Liver (tissue), 9 donors: ENCODE measurements around the gene HSD17B12. TPM values are rescaled to one million over a fixed set of nuclear protein-coding genes. Genes with fewer than 3 reads are reported as not detected.
A peak's percentile ranks its signal among the peaks of the same experiment; 100 is the strongest.

ENCODE experiments used
- DNase-seq: peaks from one replicate; pipeline ENCODE4 v3.0.0-alpha.2; 2017; ENCODE audit warnings: low spot score
- H3K27ac ChIP-seq, 2 donors: one replicate each; pipeline ENCODE4 v1.7.0; 2013; ENCODE audit warnings: inconsistent platforms in 2 of 2, low read length in 2 of 2, control low read depth in 1 of 2, low read depth in 1 of 2, mild to moderate bottlenecking in 1 of 2
- H3K27me3 ChIP-seq, 4 donors: one replicate each; pipeline versions ENCODE4 v1.6.1 to v1.7.0; 2013; ENCODE audit warnings: low read length in 3 of 4, inconsistent platforms in 1 of 4, mild to moderate bottlenecking in 1 of 4, moderate library complexity in 1 of 4; ENCODE audit not compliant: control insufficient read depth in 4 of 4, insufficient read depth in 4 of 4
- H3K36me3 ChIP-seq, 4 donors: one replicate each; pipeline versions ENCODE4 v1.6.1 to v1.7.0; 2013; ENCODE audit warnings: low read length in 3 of 4, mild to moderate bottlenecking in 3 of 4, low read depth in 1 of 4, moderate library complexity in 1 of 4; ENCODE audit not compliant: control insufficient read depth in 4 of 4, insufficient read depth in 3 of 4
- H3K4me1 ChIP-seq, 4 donors: one replicate each; pipeline versions ENCODE4 v1.6.1 to v1.7.0; 2013; ENCODE audit warnings: low read length in 3 of 4, mild to moderate bottlenecking in 3 of 4, moderate library complexity in 1 of 4; ENCODE audit not compliant: control insufficient read depth in 4 of 4, insufficient read depth in 4 of 4
- H3K4me3 ChIP-seq, 3 donors: one replicate each; pipeline versions ENCODE4 v1.6.1 to v1.7.0; 2013; ENCODE audit warnings: low read length in 3 of 3, control low read depth in 1 of 3, low read depth in 1 of 3, mild to moderate bottlenecking in 1 of 3
- H3K9ac ChIP-seq, 2 donors: one replicate each; pipeline ENCODE4 v1.7.0; 2013; ENCODE audit warnings: low read length in 2 of 2, mild to moderate bottlenecking in 2 of 2, moderate library complexity in 2 of 2, control low read depth in 1 of 2, low read depth in 1 of 2
- H3K9me3 ChIP-seq, 4 donors: one replicate each; pipeline versions ENCODE4 v1.6.1 to v1.7.0; 2013; ENCODE audit warnings: low read length in 3 of 4; ENCODE audit not compliant: control insufficient read depth in 4 of 4
- EGR1 ChIP-seq, 2 donors: IDR thresholded peaks; 2 replicates each; pipeline ENCODE4 v1.6.1; 2016 to 2018; ENCODE audit warnings: antibody characterized with exemption in 2 of 2, low read depth in 2 of 2
- FOXA1 ChIP-seq: IDR thresholded peaks from 2 replicates; pipeline ENCODE4 v1.6.1; 2016; ENCODE audit warnings: antibody characterized with exemption
- FOXA2 ChIP-seq: IDR thresholded peaks from 2 replicates; pipeline ENCODE4 v1.6.1; 2016; ENCODE audit warnings: antibody characterized with exemption
- GABPA ChIP-seq, 2 donors: IDR thresholded peaks in 1 of 2; conservative IDR thresholded peaks in 1 of 2; 2 replicates each; pipeline ENCODE4 v1.6.1; 2016; ENCODE audit warnings: antibody characterized with exemption in 2 of 2, mild to moderate bottlenecking in 1 of 2, moderate library complexity in 1 of 2
- HNF4A ChIP-seq, 2 donors: conservative IDR thresholded peaks; 2 replicates each; pipeline ENCODE4 v1.6.1; 2016; ENCODE audit warnings: antibody characterized with exemption in 2 of 2, mild to moderate bottlenecking in 2 of 2
- HNF4G ChIP-seq: IDR thresholded peaks from 2 replicates; pipeline ENCODE4 v1.6.1; 2016; ENCODE audit warnings: antibody characterized with exemption
- JUND ChIP-seq, 2 donors: IDR thresholded peaks; 2 replicates each; pipeline ENCODE4 v1.6.1; 2016; ENCODE audit warnings: antibody characterized with exemption in 2 of 2
- RXRA ChIP-seq, 2 donors: IDR thresholded peaks; 2 replicates each; pipeline ENCODE4 v1.6.1; 2017 to 2018; ENCODE audit warnings: antibody characterized with exemption in 2 of 2, mild to moderate bottlenecking in 1 of 2
- SP1 ChIP-seq: IDR thresholded peaks from 2 replicates; pipeline ENCODE4 v1.6.1; 2018; ENCODE audit warnings: antibody characterized with exemption, mild to moderate bottlenecking
- TAF1 ChIP-seq: conservative IDR thresholded peaks from 2 replicates; pipeline ENCODE4 v1.6.1; 2016; ENCODE audit warnings: antibody characterized with exemption, mild to moderate bottlenecking
- YY1 ChIP-seq: IDR thresholded peaks from 2 replicates; pipeline ENCODE4 v1.6.1; 2016; ENCODE audit warnings: antibody characterized with exemption, mild to moderate bottlenecking
- WGBS: extraction: QIAGEN DNeasy Blood & Tissue Kit; methylation state at CpG from one replicate; pipeline ENCODE4 v1.1.7; 2013; 5-methylcytosine and 5-hydroxymethylcytosine counted together
- polyA plus RNA-seq, 2 donors: library from polyadenylated mRNA; stranded (reverse) in 1 of 2; unstranded in 1 of 2; fragments of 200-250 nt in 1 of 2; fragments of >200 nt in 1 of 2; fragmentation: Nextera tagmentation in 1 of 2; extraction: Ambion mirVana in 1 of 2; gene quantifications; one replicate each; pipeline versions ENCODE4 v1.2.1 to v1.2.3, GENCODE V29; 2013 to 2015
- total RNA-seq, 2 donors: library from RNA; depleted of rRNA; stranded (reverse); fragments of >200 nt; gene quantifications; one replicate each; pipeline ENCODE4 v1.2.3, GENCODE V29; 2014
- TF ChIP-seq, protein P1 (sequence below): IDR thresholded peaks from 2 replicates; pipeline ENCODE4 v1.6.1; 2016; ENCODE audit warnings: antibody characterized with exemption
- TF ChIP-seq, protein P2 (sequence below): fragments of 150-350 bp; IDR thresholded peaks from 2 replicates; pipeline ENCODE4 v1.5.1; 2017; ENCODE audit warnings: improper control_type of control experiment, low read depth, low read length; ENCODE audit not compliant: missing input control
- TF ChIP-seq, protein P3 (sequence below): IDR thresholded peaks from 2 replicates; pipeline ENCODE4 v1.6.1; 2016; ENCODE audit warnings: antibody characterized with exemption
- TF ChIP-seq, protein P4 (sequence below): IDR thresholded peaks from 2 replicates; pipeline ENCODE4 v1.6.1; 2016; ENCODE audit warnings: antibody characterized with exemption, mild to moderate bottlenecking
- TF ChIP-seq, protein P5 (sequence below): IDR thresholded peaks from 2 replicates; pipeline ENCODE4 v1.6.1; 2016; ENCODE audit warnings: antibody characterized with exemption
- donor health status: healthy.
- donor health status: healthy.
- donor health status: healthy.
- donor health status: healthy.
- donor health status: healthy.

Gene HSD17B12
- total and polyA plus RNA-seq, 4 donors, result 50.3 to 126 (median 68.3) TPM

DNA sequence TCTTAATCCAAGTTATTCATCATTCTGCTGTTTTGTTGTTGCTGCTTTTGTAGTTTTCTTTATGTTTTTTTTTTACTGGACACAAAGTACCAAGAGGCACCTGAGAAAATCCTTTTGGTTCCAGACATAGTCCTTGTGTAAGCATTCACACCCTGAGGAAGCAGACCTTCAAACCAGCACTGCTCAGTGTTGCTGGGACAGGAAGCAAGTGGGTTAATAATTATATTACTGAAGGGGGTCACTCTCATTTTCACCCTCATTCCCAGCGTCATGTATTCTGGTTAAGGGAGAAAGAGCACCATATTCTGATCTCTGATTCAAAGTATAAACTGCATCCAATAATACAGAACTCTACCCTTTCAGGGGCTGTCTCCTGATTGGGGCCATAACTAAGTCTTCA, 194.2 kb downstream of the HSD17B12 start:
- 25% methylated on average over 1 of the region's 1 CpG for WGBS
- no peak for DNase-seq

DNA sequence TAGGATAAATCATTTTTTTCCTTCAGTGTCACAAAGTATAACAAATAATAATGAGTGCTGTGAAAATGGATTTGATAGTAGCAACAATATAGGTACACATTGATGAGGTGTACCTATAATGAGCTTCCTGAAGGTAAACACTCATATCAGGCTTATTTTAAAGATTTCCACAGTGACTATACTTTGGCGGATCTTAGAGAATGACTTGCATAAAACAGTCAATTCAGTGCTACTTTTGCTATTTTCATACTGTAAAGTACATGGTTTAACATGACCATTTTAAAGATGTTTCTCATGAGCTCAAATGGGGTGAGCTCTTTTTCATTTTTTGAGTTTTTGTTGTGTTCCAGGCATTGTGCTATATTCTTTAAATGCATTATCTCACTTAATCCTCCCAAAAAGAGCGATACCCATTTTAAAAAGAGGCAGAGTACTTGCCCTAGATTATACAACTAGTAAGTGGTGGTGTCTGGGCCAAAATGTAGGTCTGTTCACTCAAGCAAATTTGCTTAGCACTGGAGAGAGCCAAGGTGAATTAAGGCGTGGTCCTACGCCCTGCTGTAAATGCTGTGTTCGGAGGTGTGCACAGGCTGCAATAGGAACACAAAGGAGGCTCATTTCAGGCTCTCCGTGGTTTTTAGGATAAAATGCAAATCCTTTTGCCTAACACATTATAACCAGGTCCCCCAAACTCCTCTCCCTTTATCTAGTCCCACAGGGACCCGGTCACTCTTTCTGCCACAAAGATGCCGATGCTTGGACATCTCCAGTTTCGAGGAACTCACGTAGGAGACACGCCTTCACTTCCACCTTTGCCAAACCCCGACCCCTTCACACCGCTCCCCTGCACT, 199.5 kb downstream of the HSD17B12 start:
- Histone ChIP-seq H3K27me3 (peaks cover 0 to 8% (median 0%) of the 10 kb centered on the region in 4 donors), H3K27ac (no peak overlapping the region), H3K36me3 (peaks cover 0 to 22% (median 14%) of the 10 kb centered on the region in 4 donors), H3K4me1 (peaks cover 0 to 17% (median 15%) of the 10 kb centered on the region in 4 donors), H3K4me3 (peak overlapping the region; percentile 85 to 93 (median 93)), H3K9me3 (no peaks in the 10 kb centered on the region), H3K9ac (no peak overlapping the region)
- no peak for DNase-seq
- 47% methylated on average over 13 of the region's 13 CpGs for WGBS
- no peak for TF ChIP-seq FOXA1
- no peak for TF ChIP-seq FOXA2
- TF ChIP-seq, protein P1, sequence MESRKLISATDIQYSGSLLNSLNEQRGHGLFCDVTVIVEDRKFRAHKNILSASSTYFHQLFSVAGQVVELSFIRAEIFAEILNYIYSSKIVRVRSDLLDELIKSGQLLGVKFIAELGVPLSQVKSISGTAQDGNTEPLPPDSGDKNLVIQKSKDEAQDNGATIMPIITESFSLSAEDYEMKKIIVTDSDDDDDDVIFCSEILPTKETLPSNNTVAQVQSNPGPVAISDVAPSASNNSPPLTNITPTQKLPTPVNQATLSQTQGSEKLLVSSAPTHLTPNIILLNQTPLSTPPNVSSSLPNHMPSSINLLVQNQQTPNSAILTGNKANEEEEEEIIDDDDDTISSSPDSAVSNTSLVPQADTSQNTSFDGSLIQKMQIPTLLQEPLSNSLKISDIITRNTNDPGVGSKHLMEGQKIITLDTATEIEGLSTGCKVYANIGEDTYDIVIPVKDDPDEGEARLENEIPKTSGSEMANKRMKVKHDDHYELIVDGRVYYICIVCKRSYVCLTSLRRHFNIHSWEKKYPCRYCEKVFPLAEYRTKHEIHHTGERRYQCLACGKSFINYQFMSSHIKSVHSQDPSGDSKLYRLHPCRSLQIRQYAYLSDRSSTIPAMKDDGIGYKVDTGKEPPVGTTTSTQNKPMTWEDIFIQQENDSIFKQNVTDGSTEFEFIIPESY, result no peak
- TF ChIP-seq, protein P2, sequence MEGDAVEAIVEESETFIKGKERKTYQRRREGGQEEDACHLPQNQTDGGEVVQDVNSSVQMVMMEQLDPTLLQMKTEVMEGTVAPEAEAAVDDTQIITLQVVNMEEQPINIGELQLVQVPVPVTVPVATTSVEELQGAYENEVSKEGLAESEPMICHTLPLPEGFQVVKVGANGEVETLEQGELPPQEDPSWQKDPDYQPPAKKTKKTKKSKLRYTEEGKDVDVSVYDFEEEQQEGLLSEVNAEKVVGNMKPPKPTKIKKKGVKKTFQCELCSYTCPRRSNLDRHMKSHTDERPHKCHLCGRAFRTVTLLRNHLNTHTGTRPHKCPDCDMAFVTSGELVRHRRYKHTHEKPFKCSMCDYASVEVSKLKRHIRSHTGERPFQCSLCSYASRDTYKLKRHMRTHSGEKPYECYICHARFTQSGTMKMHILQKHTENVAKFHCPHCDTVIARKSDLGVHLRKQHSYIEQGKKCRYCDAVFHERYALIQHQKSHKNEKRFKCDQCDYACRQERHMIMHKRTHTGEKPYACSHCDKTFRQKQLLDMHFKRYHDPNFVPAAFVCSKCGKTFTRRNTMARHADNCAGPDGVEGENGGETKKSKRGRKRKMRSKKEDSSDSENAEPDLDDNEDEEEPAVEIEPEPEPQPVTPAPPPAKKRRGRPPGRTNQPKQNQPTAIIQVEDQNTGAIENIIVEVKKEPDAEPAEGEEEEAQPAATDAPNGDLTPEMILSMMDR, result no peak
- TF ChIP-seq SP1, result no peak

More for the DNA sequence above, 194.2 kb downstream of the HSD17B12 start:
- no peak overlapping the region for H3K4me3 ChIP-seq
- no peak overlapping the region for H3K9ac ChIP-seq
- peaks cover 0 to 10% (median 4%) of the 10 kb centered on the region in 4 donors for H3K27me3 ChIP-seq
- H3K9me3 ChIP-seq, result peaks cover 0 to 4% (median 0%) of the 10 kb centered on the region in 4 donors
- no peak for TF ChIP-seq FOXA2
- TF ChIP-seq, protein P3, sequence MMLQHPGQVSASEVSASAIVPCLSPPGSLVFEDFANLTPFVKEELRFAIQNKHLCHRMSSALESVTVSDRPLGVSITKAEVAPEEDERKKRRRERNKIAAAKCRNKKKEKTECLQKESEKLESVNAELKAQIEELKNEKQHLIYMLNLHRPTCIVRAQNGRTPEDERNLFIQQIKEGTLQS, result no peak
- TF ChIP-seq JUND (IDR thresholded peaks at IDR 0.05), result no peak
- no peak for TF ChIP-seq SP1
- no peak for TF ChIP-seq HNF4G
- TF ChIP-seq, protein P4, sequence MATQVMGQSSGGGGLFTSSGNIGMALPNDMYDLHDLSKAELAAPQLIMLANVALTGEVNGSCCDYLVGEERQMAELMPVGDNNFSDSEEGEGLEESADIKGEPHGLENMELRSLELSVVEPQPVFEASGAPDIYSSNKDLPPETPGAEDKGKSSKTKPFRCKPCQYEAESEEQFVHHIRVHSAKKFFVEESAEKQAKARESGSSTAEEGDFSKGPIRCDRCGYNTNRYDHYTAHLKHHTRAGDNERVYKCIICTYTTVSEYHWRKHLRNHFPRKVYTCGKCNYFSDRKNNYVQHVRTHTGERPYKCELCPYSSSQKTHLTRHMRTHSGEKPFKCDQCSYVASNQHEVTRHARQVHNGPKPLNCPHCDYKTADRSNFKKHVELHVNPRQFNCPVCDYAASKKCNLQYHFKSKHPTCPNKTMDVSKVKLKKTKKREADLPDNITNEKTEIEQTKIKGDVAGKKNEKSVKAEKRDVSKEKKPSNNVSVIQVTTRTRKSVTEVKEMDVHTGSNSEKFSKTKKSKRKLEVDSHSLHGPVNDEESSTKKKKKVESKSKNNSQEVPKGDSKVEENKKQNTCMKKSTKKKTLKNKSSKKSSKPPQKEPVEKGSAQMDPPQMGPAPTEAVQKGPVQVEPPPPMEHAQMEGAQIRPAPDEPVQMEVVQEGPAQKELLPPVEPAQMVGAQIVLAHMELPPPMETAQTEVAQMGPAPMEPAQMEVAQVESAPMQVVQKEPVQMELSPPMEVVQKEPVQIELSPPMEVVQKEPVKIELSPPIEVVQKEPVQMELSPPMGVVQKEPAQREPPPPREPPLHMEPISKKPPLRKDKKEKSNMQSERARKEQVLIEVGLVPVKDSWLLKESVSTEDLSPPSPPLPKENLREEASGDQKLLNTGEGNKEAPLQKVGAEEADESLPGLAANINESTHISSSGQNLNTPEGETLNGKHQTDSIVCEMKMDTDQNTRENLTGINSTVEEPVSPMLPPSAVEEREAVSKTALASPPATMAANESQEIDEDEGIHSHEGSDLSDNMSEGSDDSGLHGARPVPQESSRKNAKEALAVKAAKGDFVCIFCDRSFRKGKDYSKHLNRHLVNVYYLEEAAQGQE, result no peak
- TF ChIP-seq EGR1 (IDR thresholded peaks at IDR 0.05; ENCODE audit: low read depth in 2 of 2), result no peak
- TF ChIP-seq FOXA1, result no peak
- no peak for TF ChIP-seq YY1
- no peak for TF ChIP-seq HNF4A (conservative IDR thresholded peaks at IDR 0.05)
- TF ChIP-seq, protein P2, result no peak
- TF ChIP-seq GABPA (IDR thresholded peaks at IDR 0.05 in 1 of 2, conservative IDR thresholded peaks at IDR 0.05 in 1 of 2), result no peak
- TF ChIP-seq, protein P5, sequence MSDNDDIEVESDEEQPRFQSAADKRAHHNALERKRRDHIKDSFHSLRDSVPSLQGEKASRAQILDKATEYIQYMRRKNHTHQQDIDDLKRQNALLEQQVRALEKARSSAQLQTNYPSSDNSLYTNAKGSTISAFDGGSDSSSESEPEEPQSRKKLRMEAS, result no peak
- TF ChIP-seq TAF1, result no peak
- TF ChIP-seq RXRA (IDR thresholded peaks at IDR 0.05), result no peak
- no peaks in the 10 kb centered on the region for H3K4me1 ChIP-seq
- no peaks in the 10 kb centered on the region for H3K36me3 ChIP-seq
- H3K27ac ChIP-seq, result no peak overlapping the region
